GM12878 (cell line): ENCODE data around the gene LRP1. TPM values are rescaled to one million over a fixed set of nuclear protein-coding genes. Genes with fewer than 3 reads are reported as not detected.

Experiments
- CBFB ChIP-seq: IDR thresholded peaks from 2 replicates; pipeline ENCODE4 v1.6.1; 2016; ENCODE audit warnings: antibody characterized with exemption, low read depth
- CBX5 ChIP-seq: sonication (generic); IDR thresholded peaks from 2 replicates; pipeline ENCODE4 v1.6.1; 2016; ENCODE audit warnings: low read depth, moderate library complexity, mild to moderate bottlenecking, inconsistent platforms
- E2F8 ChIP-seq: fragments of 450-650 bp; IDR thresholded peaks from 2 replicates; pipeline ENCODE4 v1.6.1; 2018; ENCODE audit warnings: mild to moderate bottlenecking, low read depth, moderate library complexity; ENCODE audit not compliant: partially characterized antibody
- EED ChIP-seq: sonication (generic); IDR thresholded peaks from 2 replicates; pipeline ENCODE4 v1.6.1; 2016; ENCODE audit warnings: antibody characterized with exemption, low read depth
- HCFC1 ChIP-seq: fragments of 150-350 bp; IDR thresholded peaks from 2 replicates; pipeline ENCODE4 v1.6.1; 2014; ENCODE audit warnings: low read length
- JUND ChIP-seq: IDR thresholded peaks from 2 replicates; pipeline ENCODE4 v1.6.1; 2012; ENCODE audit warnings: low read depth, mild to moderate bottlenecking, low read length, improper control_type of control experiment, moderate library complexity
- LARP7 ChIP-seq: fragments of 450-650 bp; IDR thresholded peaks from 2 replicates; pipeline ENCODE4 v1.6.1; 2017; ENCODE audit warnings: mild to moderate bottlenecking
- MTA3 ChIP-seq: IDR thresholded peaks from 2 replicates; pipeline ENCODE4 v1.6.1; 2012; ENCODE audit warnings: low read length, inconsistent platforms, borderline replicate concordance
- NR2C1 ChIP-seq: fragments of 450-650 bp; IDR thresholded peaks from 2 replicates; pipeline ENCODE4 v1.6.1; 2017; ENCODE audit warnings: antibody characterized with exemption, mild to moderate bottlenecking, moderate library complexity
- POLR2AphosphoS2 ChIP-seq: IDR thresholded peaks from 2 replicates; pipeline ENCODE4 v1.6.1; 2011; ENCODE audit warnings: low read depth, mild to moderate bottlenecking, low read length, improper control_type of control experiment, moderate library complexity
- RAD51 ChIP-seq: fragments of 450-650 bp; IDR thresholded peaks from 2 replicates; pipeline ENCODE4 v1.6.1; 2016; ENCODE audit warnings: moderate library complexity, mild to moderate bottlenecking, inconsistent platforms
- RCOR1 ChIP-seq: conservative IDR thresholded peaks from 2 replicates; pipeline ENCODE4 v1.6.1; 2012; ENCODE audit warnings: low read depth, low read length, improper control_type of control experiment
- RUNX3 ChIP-seq: IDR thresholded peaks from 2 replicates; pipeline ENCODE4 v1.6.1; 2012; ENCODE audit warnings: low read length, inconsistent platforms
- SMARCA5 ChIP-seq: fragments of 450-650 bp; IDR thresholded peaks from 2 replicates; pipeline ENCODE4 v1.6.1; 2017; ENCODE audit warnings: mild to moderate bottlenecking
- SPI1 ChIP-seq: IDR thresholded peaks from 2 replicates; pipeline ENCODE4 v1.6.1; 2011; ENCODE audit warnings: low read depth, mild to moderate bottlenecking, low read length, moderate library complexity, borderline replicate concordance; ENCODE audit not compliant: insufficient read depth
- SRF ChIP-seq, 2 experiments: IDR thresholded peaks; 2 replicates each; pipeline ENCODE4 v1.6.1; 2011; ENCODE audit warnings: low read depth in 2 of 2, low read length in 2 of 2, mild to moderate bottlenecking in 1 of 2, moderate library complexity in 1 of 2
- STAT3 ChIP-seq: IDR thresholded peaks from 2 replicates; pipeline ENCODE4 v1.6.1; 2011; ENCODE audit warnings: low read depth, low read length, improper control_type of control experiment
- TAF1 ChIP-seq: IDR thresholded peaks from 2 replicates; pipeline ENCODE4 v1.6.1; 2011; ENCODE audit warnings: mild to moderate bottlenecking, low read depth, low read length, borderline replicate concordance
- TBL1XR1 ChIP-seq: IDR thresholded peaks from 2 replicates; pipeline ENCODE4 v1.6.1; 2012; ENCODE audit warnings: low read depth, low read length, improper control_type of control experiment
- YY1 ChIP-seq: IDR thresholded peaks from 2 replicates; pipeline ENCODE4 v1.6.1; 2011; ENCODE audit warnings: low read depth, mild to moderate bottlenecking, low read length
- ZBED1 ChIP-seq: IDR thresholded peaks from 2 replicates; pipeline ENCODE4 v1.6.1; 2016; ENCODE audit warnings: borderline replicate concordance
- ZBTB40 ChIP-seq: fragments of 450-650 bp; IDR thresholded peaks from 2 replicates; pipeline ENCODE4 v1.6.1; 2016; ENCODE audit warnings: mild to moderate bottlenecking, moderate library complexity, borderline replicate concordance
- polyA plus RNA-seq, 11 experiments: library from polyadenylated mRNA; depleted of rRNA in 4 of 11; unstranded in 6 of 11; stranded (reverse) in 5 of 11; fragments of >200 nt; fragmentation: Nextera tagmentation in 4 of 11; fragmentation: Illumina TruSeq in 1 of 11; extraction: Ambion mirVana in 4 of 11; extraction: Trizol in 1 of 11; gene quantifications; 1 replicate in 1 of 11; 2 replicates in 10 of 11; pipeline versions ENCODE4 v1.2.1 to v1.2.3, GENCODE V29; 2011 to 2016; ENCODE audit warnings: inconsistent platforms in 2 of 11, missing spikeins in 2 of 11, low read depth in 1 of 11
- total RNA-seq, 4 experiments: library from RNA; depleted of rRNA in 3 of 4; stranded (reverse); fragments of >200 nt in 3 of 4; fragmentation: Illumina TruSeq in 1 of 4; extraction: Trizol in 1 of 4; gene quantifications; 2 replicates each; pipeline versions ENCODE4 v1.2.1 to v1.2.3, GENCODE V29; 2013 to 2021

The LRP1 gene
- total and polyA plus RNA-seq, 10 of the 15 experiments (the other 5 are each of a cell fraction or from before 2014, with no cell fraction given), result under 0.01 to 1.1 (median 0.20) TPM; not detected in 2

DNA sequence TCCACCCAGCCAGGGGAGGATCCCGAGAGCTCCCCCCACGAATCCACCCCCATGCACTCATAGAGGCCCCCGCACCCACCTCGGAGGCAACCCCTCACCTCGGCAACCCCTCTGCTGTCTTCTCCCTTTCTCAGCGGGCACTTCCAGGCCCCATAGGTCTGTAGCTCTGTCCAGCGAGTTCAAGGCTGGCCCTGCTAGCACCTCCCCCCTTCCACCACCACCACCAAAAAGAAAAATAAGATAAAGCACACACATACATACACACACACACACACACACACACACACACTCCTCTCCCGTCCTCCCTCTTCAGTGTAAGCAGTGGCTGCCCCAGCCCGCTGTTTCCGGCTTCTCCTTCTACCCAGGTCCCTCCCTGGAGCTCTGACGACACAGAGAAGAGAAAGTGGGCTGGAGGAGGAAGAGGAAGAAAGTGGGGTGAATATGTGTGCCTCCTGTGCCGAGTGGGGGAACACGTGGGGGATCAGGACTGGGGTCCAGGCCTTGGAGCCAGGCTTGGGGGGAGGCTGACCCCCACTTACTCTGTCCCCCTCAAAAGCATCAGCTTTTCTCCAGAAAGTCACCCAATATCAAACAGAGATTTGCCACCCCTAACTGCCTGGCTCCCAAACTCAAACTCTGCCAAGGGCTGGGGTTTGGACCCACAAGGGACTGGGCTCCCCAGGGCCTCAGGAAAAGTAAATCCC is 17.1 kb upstream of the LRP1 start, which contains the start of gene STAT6 (continued):
- TF ChIP-seq LARP7 (0 out of 2 replicates have a peak, but pooled peaks have one; percentile 1), CBX5 (no peak), TAF1 (peak; percentile 82; the same call in 1 of the 2 replicates), RAD51 (no peak), MTA3 (0 out of 2 replicates have a peak, but pooled peaks have one; percentile 76), ZBTB40 (peak; percentile 7; the same call in 1 of the 2 replicates), HCFC1 (0 out of 2 replicates have a peak, but pooled peaks have one; percentile 23), SRF (IDR thresholded peaks at IDR 0.05; ENCODE audit: low read depth in 2 of 2, low read length in 2 of 2) (peak in 1 of 2 experiments; percentile 46; a peak in 1 of 4 replicates), YY1 (peak; percentile 54), ZBED1 (0 out of 2 replicates have a peak, but pooled peaks have one; percentile 6), E2F8 (peak; percentile 20), EED (0 out of 2 replicates have a peak, but pooled peaks have one; percentile 9), SPI1 (peak; percentile 42; the same call in 1 of the 2 replicates), RCOR1 (0 out of 2 replicates have a peak, but pooled peaks have one; percentile 72), NR2C1 (no peak), JUND (0 out of 2 replicates have a peak, but pooled peaks have one; percentile 2), POLR2AphosphoS2 (peak; percentile 85), STAT3 (no peak), RUNX3 (peak; percentile 49), CBFB (peak; percentile 4; the same call in 1 of the 2 replicates), TBL1XR1 (peak; percentile 53; the same call in 1 of the 2 replicates), SMARCA5 (peak; percentile 51; the same call in 1 of the 2 replicates)
